ENCODE data around the gene PTGIR. TPM values are rescaled to one million over a fixed set of nuclear protein-coding genes. Genes with fewer than 3 reads are reported as not detected.

The PTGIR gene
- total and polyA plus RNA-seq, 11 donors: 2.1 to 16.7 (median 4.9) TPM

- Histone ChIP-seq H3K36me3 (peaks cover 0 to under 1% (median 0%) of the 10 kb centered on the region in 9 donors), H3K4me1 (peaks cover 0 to 62% (median 39%) of the 10 kb centered on the region in 12 donors), H3K9me3 (no peaks in the 10 kb centered on the region), H3K27ac (no peak overlapping the region), H3K27me3 (no peaks in the 10 kb centered on the region), H3K4me3 (no peak overlapping the region)
- TF ChIP-seq, protein P1, sequence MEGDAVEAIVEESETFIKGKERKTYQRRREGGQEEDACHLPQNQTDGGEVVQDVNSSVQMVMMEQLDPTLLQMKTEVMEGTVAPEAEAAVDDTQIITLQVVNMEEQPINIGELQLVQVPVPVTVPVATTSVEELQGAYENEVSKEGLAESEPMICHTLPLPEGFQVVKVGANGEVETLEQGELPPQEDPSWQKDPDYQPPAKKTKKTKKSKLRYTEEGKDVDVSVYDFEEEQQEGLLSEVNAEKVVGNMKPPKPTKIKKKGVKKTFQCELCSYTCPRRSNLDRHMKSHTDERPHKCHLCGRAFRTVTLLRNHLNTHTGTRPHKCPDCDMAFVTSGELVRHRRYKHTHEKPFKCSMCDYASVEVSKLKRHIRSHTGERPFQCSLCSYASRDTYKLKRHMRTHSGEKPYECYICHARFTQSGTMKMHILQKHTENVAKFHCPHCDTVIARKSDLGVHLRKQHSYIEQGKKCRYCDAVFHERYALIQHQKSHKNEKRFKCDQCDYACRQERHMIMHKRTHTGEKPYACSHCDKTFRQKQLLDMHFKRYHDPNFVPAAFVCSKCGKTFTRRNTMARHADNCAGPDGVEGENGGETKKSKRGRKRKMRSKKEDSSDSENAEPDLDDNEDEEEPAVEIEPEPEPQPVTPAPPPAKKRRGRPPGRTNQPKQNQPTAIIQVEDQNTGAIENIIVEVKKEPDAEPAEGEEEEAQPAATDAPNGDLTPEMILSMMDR (IDR thresholded peaks at IDR 0.05): no peak
- TF ChIP-seq POLR2A (IDR thresholded peaks at IDR 0.05): no peak
- peak in 2 of 5 donors; percentile 2 to 20 for DNase-seq
- intact Hi-C loops (cut with DNase I): loop anchor here in 6 of 10 donors (2.0 to 10.0 kb wide), 3 partner anchors 47 to 229 kb away; partner anchors contain the start of genes FKRP (in 1 of the 6) and STRN4 (in 1 of the 6)
- ATAC-seq: no peak
- 86 to 90% (median 88%) methylated on average over 10 of the region's 10 CpGs for WGBS, 4 donors
These were observed 8.9 kb downstream of the PTGIR start for GRCh38 chr19:46615966-46616365.

DNA sequence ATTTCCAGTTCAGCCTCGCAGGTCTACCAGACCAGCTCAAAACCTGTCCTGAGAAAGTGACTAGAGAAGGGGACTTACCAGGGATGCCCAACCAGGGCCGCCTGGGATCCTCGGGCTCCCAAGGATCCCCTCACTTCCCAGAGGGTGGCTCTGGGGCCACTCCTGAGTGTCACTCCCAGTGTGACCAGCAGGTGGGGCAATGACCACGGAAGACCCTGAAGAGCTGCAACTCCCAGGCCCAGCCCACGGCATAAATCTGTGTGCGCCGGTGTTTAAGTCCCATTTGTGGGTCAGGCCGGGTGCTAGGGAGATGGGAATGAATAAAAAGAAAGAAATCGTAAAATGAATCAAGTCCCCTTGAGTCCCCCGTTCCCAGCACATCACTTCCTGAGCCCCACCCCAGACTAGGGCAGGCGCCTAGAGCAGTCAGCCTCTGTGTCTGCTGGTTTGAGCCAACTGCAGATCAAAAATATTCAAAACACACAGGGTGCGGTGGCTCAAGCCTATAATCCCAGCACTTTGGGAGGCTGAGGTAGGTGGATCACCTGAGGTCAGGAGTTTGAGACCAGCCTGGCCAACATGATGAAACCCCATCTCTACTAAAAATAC is 10.7 kb downstream of the PTGIR start:
- 10 to 13% (median 12%) methylated on average over 8 to 12 of the region's 12 CpGs for WGBS, 4 donors
- H3K27ac ChIP-seq: peak overlapping the region in 1 of 12 donors; percentile 30

DNA sequence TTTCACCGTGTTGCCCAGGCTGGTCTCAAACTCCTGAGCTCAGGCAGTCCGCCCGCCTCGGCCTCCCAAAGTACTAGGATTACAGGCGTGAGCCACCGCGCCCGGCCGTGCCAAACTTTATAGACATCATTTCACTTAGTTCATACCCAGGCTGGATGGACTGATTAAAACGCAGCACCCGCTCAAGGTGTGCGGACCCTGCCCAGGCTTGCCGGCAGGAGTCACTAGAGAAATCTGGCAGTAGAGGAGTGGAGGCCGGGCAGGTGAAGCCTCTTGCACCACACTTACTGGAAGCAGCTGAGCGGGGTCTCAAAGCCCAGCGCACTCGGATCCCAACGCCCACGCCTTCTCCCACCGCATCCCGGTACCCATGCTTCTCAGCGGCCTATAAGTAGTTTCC is 11.4 kb downstream of the PTGIR start:
- Histone ChIP-seq H3K27me3 (no peaks in the 10 kb centered on the region), H3K27ac (no peak overlapping the region), H3K4me1 (peaks cover 0 to 48% (median 17%) of the 10 kb centered on the region in 12 donors), H3K9me3 (no peaks in the 10 kb centered on the region), H3K36me3 (peaks cover 0 to 23% (median 17%) of the 10 kb centered on the region in 9 donors), H3K4me3 (no peak overlapping the region)
- WGBS, 4 donors: 89 to 93% (median 90%) methylated on average over 22 of the region's 22 CpGs
- DNase-seq (peak in 3 of 5 donors; percentile 23 to 59 (median 28)), ATAC-seq (no peak)
- intact Hi-C loops (cut with DNase I): loop anchor here in 3 of 10 donors (1.0 to 10.0 kb wide), 4 partner anchors 49 to 231 kb away; partner anchors contain the start of genes FKRP (in 1 of the 3) and STRN4 (in 1 of the 3)
- TF ChIP-seq, protein P1 (IDR thresholded peaks at IDR 0.05): no peak
- no peak for TF ChIP-seq POLR2A (IDR thresholded peaks at IDR 0.05)

More for the DNA sequence above, 10.7 kb downstream of the PTGIR start:
- intact Hi-C loops (cut with DNase I): loop anchor here in 8 of 10 donors (1.0 to 10.0 kb wide), 4 partner anchors 48 to 231 kb away; partner anchors contain the start of genes FKRP (in 1 of the 8) and STRN4 (in 1 of the 8)
- Histone ChIP-seq H3K4me3 (no peak overlapping the region), H3K36me3 (peaks cover 0 to 16% (median 10%) of the 10 kb centered on the region in 9 donors), H3K9me3 (no peaks in the 10 kb centered on the region), H3K4me1 (peaks cover 0 to 55% (median 24%) of the 10 kb centered on the region in 12 donors), H3K27me3 (no peaks in the 10 kb centered on the region)
- DNase-seq (peak; percentile 82 to 91 (median 84)), ATAC-seq (peak; percentile 53 to 77 (median 76))
- TF ChIP-seq POLR2A (IDR thresholded peaks at IDR 0.05): no peak
- TF ChIP-seq, protein P1 (IDR thresholded peaks at IDR 0.05): peak; percentile 76 to 96 (median 88)

- WGBS, 4 donors: 60 to 78% (median 73%) methylated on average over 5 to 6 of the region's 6 CpGs
- no peaks in the 10 kb centered on the region for H3K27me3 ChIP-seq
- TF ChIP-seq POLR2A (IDR thresholded peaks at IDR 0.05): no peak
- TF ChIP-seq, protein P1 (IDR thresholded peaks at IDR 0.05): no peak
- peaks cover 0 to 40% (median 34%) of the 10 kb centered on the region in 9 donors for H3K36me3 ChIP-seq
- no peak for ATAC-seq
- peaks cover 0 to 38% (median 8%) of the 10 kb centered on the region in 12 donors for H3K4me1 ChIP-seq
- no peak overlapping the region for H3K4me3 ChIP-seq
- intact Hi-C loops (cut with DNase I): loop anchor here in 2 of 10 donors (2.0 to 10.0 kb wide), 3 partner anchors 51 to 233 kb away; partner anchors contain the start of genes FKRP (in 1 of the 2) and STRN4 (in 1 of the 2)
- no peaks in the 10 kb centered on the region for H3K9me3 ChIP-seq
- DNase-seq: peak in 2 of 5 donors; percentile 15 to 55
- peak overlapping the region in 1 of 12 donors; percentile 18 for H3K27ac ChIP-seq
These were observed 13.1 kb downstream of the PTGIR start for GRCh38 chr19:46611776-46612175.

Measured in heart left ventricle (tissue), 16 donors.